Transverse colon (tissue), 4 donors: ENCODE data around the gene SLCO1B3.

Experiments used
- EP300 ChIP-seq: sonication (generic); formaldehyde crosslinking; IDR thresholded peaks from one replicate; pipeline ENCODE4 v1.6.1; 2017; ENCODE audit warnings: antibody characterized with exemption, low read depth
- POLR2AphosphoS5 ChIP-seq, 3 donors: sonication (generic); formaldehyde crosslinking; IDR thresholded peaks; one replicate each; pipeline ENCODE4 v1.6.1; 2016; ENCODE audit warnings: antibody characterized with exemption in 3 of 3
- TF ChIP-seq, protein P1 (sequence below), 5 experiments: fragments of 200-600 bp in 3 of 5; fragments of 450-650 bp in 2 of 5; sonication (generic) in 3 of 5; IDR thresholded peaks; 1 replicate in 2 of 5; 2 replicates in 3 of 5; pipeline ENCODE4 v1.5.1; 2016 to 2017; ENCODE audit warnings: antibody characterized with exemption in 5 of 5, inconsistent platforms in 3 of 5, mild to moderate bottlenecking in 2 of 5, moderate library complexity in 1 of 5

DNA sequence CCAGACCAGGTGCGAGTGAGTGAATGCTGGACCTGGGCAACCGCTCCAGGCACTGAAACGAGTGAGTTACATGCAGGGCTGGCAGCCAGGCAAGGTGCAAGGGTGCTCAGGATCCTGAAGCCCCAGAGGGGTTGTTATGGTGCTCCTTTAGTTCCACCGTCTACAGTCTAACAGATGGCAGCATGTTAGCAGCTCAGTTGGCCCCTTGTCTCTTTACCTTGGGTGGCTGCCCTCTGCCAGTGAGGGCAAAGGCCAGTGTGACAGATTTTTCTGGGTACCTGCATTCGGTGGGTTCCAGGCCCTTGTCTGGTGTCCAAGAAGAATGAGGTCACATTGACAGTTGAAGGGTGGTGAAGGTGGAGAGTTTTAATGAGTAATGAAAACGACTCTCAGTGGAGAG, 106.8 kb downstream of the SLCO1B3 start:
- TF ChIP-seq EP300 (no peak), POLR2AphosphoS5 (IDR thresholded peaks at IDR 0.05) (no peak)
- TF ChIP-seq, protein P1, sequence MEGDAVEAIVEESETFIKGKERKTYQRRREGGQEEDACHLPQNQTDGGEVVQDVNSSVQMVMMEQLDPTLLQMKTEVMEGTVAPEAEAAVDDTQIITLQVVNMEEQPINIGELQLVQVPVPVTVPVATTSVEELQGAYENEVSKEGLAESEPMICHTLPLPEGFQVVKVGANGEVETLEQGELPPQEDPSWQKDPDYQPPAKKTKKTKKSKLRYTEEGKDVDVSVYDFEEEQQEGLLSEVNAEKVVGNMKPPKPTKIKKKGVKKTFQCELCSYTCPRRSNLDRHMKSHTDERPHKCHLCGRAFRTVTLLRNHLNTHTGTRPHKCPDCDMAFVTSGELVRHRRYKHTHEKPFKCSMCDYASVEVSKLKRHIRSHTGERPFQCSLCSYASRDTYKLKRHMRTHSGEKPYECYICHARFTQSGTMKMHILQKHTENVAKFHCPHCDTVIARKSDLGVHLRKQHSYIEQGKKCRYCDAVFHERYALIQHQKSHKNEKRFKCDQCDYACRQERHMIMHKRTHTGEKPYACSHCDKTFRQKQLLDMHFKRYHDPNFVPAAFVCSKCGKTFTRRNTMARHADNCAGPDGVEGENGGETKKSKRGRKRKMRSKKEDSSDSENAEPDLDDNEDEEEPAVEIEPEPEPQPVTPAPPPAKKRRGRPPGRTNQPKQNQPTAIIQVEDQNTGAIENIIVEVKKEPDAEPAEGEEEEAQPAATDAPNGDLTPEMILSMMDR (IDR thresholded peaks at IDR 0.05): no peak
